Activated CD4-positive, CD25-positive, alpha-beta regulatory T cell treated with anti-CD3 and anti-CD28 coated beads, Interleukin-2, amount 50 U/mL, for 16 hours (primary cell): ENCODE measurements around the gene SNX17.
A peak's percentile ranks its signal among the peaks of the same experiment; 100 is the strongest.
"Not testable (repeated sequence)": the region's sequence is repeated elsewhere in the genome, so short reads cannot be mapped to it uniquely, and the experiment has no call there.

Experiments
- DNase-seq: peaks from one replicate; pipeline ENCODE4 v3.0.0-alpha.2; 2020; ENCODE audit warnings: low read depth, low spot score

SNX17 gene, protein sequence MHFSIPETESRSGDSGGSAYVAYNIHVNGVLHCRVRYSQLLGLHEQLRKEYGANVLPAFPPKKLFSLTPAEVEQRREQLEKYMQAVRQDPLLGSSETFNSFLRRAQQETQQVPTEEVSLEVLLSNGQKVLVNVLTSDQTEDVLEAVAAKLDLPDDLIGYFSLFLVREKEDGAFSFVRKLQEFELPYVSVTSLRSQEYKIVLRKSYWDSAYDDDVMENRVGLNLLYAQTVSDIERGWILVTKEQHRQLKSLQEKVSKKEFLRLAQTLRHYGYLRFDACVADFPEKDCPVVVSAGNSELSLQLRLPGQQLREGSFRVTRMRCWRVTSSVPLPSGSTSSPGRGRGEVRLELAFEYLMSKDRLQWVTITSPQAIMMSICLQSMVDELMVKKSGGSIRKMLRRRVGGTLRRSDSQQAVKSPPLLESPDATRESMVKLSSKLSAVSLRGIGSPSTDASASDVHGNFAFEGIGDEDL

GRCh38 chr2:27370026-27370815 is at the start of gene SNX17, which contains the start of gene EIF2B4:
SNX17 (plus strand) TSS chr2:27370616; CDS start chr2:27370744, 128 bp downstream.
EIF2B4 (minus strand) TSS chr2:27370338; CDS start chr2:27370314, 24 bp downstream.
- DNase-seq: peak; percentile 99

DNA sequence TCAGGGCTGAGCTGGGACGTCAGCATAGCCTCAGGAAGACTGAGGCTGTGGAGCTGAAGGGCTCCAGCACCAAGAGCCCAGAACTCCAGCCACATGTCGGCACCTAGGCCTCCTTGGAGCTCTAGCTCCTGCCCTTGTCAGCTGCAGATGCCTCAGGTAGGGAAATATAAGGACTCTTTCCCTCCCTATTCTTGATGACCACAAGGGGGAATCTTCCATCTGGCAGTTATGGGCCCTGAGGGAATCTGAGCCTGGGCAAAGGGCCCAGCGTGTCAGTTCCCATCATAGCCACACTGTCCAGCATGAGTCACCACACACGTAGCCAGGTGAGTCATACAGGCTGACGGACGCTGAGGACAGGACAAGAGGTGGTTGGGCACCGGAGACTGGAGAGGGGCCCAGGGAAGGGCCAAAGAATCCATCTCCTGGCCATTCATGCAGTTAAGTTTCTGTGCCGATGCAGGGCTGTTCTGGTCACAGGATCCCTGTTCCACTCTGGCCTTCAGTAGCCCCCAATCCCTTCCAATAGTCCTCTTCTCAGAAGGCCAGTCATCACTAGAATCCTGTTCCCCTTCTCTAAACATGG is 49.4 kb upstream of the SNX17 start:
- DNase-seq: no peak

GRCh38 chr2:27322301-27322765 is 48.1 kb upstream of the SNX17 start:
- DNase-seq: no peak

- peak; percentile 75 for DNase-seq
Observed at GRCh38 chr2:27322766-27323595, 47.4 kb upstream of the SNX17 start, which contains the start of gene MPV17. MPV17 (minus strand) TSS chr2:27323097; CDS start chr2:27322517, 580 bp downstream.

- no peak for DNase-seq
Observed at GRCh38 chr2:27323596-27324285, 46.7 kb upstream of the SNX17 start.

GRCh38 chr2:27324720-27325119 is 45.7 kb upstream of the SNX17 start:
- DNase-seq: no peak

GRCh38 chr2:27335311-27335710 is 35.1 kb upstream of the SNX17 start:
- DNase-seq: no peak

DNA sequence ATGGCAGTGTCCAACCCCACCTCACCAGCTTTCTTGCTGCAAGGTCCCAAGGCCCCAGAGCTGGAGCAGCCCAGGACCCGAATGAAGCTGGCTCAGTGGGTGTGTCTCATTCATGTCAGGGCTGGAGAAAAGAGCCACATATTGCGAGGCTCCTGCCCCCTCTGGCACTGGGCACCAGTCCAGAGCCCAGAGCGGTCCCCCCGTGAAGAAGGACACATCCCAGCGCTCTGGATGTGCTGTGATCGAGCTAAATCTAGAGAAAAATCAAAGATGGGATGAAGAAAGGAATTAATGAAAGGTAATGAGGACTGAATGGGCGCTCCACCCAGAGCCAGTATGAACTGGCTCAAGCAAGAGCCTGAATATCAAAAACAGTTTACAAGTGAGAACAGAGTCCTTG is 34.2 kb upstream of the SNX17 start:
- no peak for DNase-seq

DNA sequence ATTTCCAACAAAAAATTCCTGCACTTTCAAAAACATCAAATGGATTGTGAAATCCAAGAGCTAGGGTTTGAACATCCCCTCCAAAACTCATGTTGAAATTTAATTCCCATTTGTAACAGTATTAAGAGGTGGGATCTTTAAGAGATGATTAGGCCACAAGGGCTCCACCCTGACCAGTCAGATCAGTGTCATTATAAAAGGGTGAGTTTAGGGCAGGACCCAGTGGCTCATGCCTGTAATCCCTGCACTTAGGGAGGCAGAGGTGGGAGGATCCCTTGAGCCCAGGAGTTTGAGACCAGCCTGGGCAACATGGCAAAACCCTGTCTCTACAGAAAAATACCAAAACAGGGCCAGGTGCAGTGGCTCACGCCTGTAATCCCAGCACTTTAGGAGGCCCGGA is 22.8 kb upstream of the SNX17 start:
- DNase-seq: no peak

- DNase-seq: no peak
Observed at GRCh38 chr2:27350106-27350693, 20.2 kb upstream of the SNX17 start.

DNA sequence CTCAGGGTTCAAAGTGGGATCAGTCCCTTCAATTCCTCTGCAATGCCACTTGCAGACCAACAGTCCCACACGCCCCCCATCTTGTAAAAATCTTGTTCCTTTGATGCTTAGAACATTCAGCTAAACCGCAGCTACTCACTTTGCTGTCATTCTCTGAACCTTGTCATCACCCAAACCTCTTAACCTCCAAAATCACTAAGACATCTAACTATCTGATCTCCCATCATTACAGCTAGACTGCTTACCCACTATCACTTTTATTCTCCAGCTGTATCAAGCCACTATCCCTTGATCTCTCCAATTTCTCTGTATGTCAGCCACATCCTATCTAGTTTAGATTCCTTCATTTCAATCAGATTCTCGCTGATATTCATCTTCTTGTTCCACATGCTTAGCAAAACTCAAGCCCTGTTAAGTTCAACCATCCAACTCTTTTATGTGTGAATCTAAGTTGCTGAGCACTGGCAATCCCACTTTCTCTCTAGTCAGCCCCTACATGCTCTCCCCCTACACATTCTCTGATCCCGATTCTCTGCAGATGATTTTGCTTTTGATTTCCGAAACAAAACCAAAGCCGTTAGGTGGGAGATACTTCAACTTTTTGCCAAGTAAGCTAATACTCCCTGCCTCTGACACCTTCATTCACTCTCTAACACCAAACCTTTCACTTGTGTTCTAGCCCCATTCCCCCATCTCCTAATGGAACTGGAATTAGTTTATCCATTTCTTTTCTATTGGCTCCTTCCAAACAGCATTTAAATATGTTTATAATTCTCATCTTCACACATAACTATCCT is 18.4 kb upstream of the SNX17 start:
- no peak for DNase-seq

DNA sequence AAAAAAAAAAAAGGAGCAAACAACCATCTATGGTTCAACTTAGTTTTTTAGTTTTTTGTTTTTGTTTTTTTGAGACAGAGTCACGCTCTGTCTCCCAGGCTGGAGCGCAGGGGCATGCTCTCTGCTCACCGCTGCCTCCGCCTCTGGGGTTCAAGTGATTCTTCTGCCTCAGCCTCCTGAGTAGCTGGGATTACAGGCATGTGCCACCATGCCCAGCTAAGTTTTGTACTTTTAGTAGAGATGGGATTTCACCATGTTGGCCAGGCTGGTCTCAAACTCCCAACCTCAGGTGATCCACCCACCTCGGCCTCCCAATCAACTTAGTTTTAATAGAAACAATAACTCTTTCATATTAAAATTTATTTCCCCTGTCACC is 17.0 kb upstream of the SNX17 start:
- DNase-seq: not testable (repeated sequence)

DNA sequence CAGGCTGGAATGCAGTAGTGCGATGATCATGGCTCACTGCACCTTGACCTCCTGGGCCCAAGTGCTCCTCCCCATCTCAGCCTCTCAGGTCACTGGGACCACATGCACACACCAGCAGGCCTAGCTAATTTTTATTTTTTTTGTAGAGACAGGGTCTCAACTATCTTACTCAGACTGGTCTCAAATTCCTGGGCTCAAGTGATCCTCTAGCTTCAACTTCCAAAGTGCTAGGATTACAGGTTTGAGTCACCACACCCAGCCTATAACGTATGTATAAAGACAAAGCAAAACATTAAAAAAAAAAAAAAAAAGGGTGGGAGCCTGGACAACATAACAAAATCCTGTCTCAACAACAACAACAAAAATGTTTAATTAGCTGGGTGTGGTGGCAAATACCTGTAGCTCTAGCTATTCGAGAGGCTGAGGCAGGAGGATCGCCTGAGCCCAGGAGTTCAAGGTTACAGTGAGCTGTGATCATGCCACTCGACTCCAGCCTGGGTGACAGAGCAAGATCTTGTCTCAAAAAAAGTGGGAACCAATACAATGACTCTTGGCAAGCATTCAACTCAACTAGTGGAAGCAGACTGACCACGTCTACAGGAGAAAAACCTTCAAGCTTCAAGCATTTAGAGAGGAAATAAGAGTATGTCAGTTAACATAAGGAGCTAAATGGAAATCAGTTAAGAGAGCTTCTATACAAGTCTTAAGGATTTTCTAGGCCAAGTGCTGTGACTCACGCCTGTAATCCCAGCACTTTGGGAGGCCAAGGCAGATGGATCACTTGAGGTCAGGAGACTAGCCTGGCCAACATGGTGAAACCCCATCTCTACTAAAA is 16.4 kb upstream of the SNX17 start:
- DNase-seq: no peak

- DNase-seq: no peak
Observed at GRCh38 chr2:27354597-27354927, 15.9 kb upstream of the SNX17 start.

GRCh38 chr2:27356056-27356381 is 14.4 kb upstream of the SNX17 start:
- DNase-seq: no peak

- DNase-seq: peak; percentile 92
Observed at GRCh38 chr2:27356382-27357181, 13.8 kb upstream of the SNX17 start, which contains the start of gene GTF3C2. GTF3C2 (minus strand) TSS chr2:27356764; CDS start chr2:27343554, 13,210 bp downstream.

DNA sequence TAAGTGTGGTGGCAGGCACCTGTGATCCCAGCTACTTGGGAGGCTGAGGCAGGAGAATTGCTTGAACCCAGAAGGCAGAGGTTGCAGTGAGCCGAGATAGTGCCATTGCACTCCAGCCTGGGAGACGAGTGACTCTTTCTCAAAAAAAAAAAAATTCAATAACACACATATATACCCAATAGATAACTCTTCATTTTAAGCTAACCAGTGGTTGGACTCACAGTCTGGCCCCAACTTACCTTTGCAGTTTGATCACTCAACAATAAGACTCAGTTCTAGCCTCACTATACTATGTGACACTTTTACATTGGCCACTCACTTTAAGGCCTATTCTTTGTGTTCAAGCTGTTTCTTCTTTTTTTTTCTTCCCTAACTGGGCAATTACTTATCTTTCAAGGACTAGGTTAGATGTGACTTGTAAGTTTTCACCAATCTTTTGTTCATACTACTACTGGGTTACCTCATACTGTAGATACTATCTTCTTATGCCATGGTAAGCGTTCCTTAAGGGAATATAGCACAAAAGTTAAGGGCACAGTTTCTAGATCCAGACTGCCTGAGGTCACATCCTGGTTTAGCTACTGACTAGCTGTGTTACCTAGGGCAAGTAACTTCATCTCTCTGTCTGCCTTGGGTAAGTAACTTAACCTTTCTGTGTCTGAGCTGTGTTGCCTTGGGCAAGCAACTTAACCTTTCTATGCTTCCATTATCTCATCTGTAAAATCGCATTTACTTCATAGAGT is 7.6 kb upstream of the SNX17 start:
- DNase-seq: no peak
